Ecto neural progenitor cell (in vitro differentiated cells): ENCODE data around the gene TAS2R1.

Source experiments
- DNase-seq: peaks from one replicate; pipeline ENCODE4 v3.0.0-alpha.2; 2018; ENCODE audit warnings: low spot score

The TAS2R1 gene

GRCh38 chr5:9587135-9587534 is 43.0 kb downstream of the TAS2R1 start:
- no peak for DNase-seq

- DNase-seq = no peak
Observed at GRCh38 chr5:9582406-9582805, 47.7 kb downstream of the TAS2R1 start.
